HG03097 (cell line): ENCODE measurements around the gene SMIM38.
"Not testable (repeated sequence)": the region's sequence is repeated elsewhere in the genome, so short reads cannot be mapped to it uniquely, and the experiment has no call there.

Source experiments
- ATAC-seq: cut with Tn5 transposase; IDR thresholded peaks from one replicate; pipeline ENCODE4 v1.9.1; 2021; ENCODE audit not compliant: unreplicated experiment, low FRiP score

The SMIM38 gene

DNA sequence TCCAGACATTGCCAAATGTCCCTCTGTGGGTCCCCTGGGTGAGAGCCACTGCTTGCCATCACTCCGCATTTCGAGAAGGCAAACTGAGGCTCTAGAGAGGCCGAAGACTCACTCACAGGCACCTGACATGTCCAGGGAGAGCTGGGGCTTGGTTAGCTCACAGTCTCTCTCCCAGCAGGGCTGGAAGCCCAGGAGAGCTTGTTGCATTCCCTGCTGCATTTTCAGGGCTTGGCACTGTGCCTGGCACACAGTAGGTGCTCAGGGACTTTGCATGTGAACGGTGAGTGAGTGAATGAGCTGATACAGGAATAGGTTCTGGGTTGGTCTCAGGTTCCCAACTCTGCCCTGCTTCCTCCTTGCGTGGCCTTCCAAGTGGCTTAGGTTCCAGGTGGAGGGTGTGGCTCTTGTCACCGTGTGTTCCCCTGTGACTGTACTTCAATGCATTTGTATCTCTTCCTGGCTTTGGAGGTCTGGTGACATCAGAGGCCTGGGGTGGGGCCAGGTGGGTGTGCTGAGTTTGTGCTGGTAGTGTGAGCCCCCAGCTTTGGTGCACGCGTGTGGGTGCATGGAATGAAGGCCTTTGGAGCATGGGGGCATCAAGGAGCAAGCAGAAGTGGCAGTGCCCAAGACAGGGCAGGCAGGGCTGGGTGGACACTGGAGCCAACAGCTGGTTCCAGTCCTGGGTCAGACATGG is 18.4 kb upstream of the SMIM38 start:
- no peak for ATAC-seq

DNA sequence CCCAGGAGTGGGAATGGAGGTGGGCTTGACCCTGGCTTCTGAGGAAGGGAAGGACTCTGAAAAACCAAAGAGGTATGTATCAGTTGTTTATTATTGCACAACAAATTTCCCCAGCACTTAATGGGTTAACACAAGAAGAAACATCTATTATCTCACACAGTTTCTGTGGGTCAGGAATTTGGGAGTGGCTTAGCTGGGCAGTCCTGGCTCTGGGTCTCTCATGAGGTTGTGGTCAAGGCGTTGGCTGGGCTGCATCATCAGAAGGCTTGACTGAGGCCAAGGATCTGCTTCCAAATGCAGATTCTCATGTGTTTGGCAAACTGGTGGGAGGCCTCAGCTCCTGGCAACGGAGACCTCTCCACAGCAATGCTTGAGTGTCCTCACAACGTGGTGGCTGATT is 17.5 kb upstream of the SMIM38 start:
- no peak for ATAC-seq

DNA sequence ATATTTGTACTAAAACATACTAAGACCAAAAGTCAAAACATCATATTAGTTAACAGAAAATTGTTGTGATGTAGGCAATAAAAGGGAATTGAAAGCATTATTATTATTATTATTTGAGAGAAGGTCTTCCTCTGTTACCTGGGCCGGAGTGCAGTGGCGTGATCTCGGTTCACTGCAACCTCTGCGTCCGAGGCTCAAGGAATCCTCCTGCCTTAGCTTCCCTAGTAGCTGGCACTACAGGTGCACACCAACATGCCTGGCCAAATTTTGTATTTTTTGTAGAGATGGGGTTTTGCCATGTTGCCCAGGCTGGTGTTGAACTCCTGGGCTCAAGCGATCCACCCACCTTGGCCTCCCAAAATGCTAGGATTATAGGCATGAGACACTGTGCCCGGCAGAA is 15.6 kb upstream of the SMIM38 start:
- not testable (repeated sequence) for ATAC-seq

DNA sequence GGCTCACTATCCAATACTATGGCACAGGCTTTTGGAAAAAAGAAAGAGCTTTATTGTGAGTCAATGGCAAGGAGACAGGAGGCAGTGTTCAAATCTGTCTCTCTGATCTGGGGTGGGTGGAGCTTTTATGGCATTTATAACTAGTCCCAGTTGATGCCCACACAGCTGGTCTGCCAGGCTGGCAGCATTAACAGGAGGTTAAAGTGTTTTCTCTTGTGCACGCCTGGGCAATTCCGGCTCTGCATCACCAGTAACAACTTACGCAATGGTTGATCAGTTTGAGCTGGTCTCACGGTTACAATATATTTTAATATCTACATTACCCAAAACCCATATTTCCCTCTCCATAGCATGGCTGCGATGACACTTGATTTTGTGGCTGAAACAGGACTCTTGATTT is 15.1 kb upstream of the SMIM38 start:
- ATAC-seq, result no peak

DNA sequence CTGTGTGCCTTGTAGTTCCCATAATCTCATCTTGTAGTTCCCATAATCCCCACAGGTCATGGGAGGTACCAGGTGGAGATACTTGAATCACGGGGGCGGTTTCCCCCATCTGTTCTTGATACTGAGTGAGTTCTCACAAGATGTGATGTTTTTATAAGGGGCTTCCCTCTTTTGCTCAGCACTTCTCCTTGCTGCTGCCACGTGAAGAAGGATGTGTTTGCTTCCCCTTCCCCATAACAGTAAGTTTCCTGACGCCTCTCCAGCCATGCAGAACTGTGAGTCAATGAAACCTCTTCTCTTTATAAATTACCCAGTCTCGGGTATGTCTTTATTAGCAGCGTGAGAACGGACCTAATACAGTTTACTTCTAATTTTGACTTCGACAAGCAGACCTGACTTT is 14.0 kb upstream of the SMIM38 start:
- no peak for ATAC-seq

DNA sequence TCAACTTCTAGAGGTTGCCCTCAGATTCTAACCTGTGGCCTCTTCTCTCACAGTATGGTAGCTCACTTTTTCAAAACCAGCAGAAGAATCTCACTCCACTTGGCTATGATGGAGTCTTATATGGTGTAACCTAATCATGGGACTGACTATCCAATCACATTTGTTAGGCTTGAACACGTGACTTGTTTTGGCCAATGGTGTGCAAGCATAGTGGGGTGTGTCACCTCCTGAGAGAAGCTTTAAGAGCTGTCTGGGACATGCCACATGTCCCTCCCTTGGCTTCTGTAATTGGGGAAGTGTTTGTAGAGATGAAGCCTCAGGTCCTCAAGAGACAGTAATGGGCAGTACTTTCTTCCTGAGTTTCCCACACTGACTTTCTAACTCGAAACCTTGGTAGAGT is 12.8 kb upstream of the SMIM38 start:
- no peak for ATAC-seq

DNA sequence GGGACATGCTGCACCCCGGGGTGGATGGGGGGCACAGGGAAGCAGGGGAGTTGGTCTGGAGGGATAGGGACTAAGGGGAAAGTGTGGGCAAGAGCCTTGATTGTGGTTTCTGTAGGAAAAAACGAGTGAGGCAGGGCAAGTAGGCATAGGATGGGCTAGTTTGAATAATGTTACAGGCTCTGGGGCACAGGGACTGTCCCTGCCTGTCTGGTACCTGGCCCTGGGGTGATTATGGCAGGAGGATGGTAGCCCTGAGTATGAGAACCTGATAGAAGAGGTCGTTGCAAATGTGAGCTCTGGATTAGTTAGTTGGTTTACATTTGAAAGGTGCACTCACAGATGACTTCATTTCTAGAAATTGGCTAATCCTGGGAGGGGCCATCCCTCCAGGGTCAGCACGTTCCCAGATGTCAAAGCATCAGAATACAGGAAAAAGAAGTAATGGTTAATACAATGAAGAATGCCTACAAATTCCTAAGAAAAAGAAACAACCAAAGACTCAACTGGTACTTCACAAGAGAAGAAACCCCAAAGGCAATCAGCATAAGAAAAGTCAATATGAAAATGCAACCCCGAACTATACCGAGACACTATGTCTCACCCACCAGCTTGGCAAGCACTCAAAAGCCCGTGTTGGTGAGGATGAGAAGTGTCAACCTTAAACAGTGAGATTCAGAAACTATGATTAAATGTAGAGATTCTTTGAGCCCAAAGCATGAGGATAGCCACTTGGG is 11.3 kb upstream of the SMIM38 start:
- no peak for ATAC-seq

DNA sequence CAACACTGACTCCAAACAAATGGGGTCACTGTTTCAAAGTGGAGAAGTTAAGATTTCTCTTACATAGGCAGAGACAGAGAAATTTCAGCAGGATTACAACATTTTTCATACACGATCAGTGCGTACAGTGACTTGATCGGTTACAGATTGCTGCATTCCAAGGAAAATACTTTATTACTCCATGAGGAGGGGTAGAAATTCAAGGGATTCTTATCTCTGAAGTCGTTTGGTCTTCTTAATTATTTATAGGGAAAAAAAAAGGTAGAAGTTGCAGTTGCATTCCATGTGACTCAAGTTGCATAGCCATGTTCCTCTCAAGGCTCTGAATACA is 10.7 kb upstream of the SMIM38 start:
- ATAC-seq, result no peak

DNA sequence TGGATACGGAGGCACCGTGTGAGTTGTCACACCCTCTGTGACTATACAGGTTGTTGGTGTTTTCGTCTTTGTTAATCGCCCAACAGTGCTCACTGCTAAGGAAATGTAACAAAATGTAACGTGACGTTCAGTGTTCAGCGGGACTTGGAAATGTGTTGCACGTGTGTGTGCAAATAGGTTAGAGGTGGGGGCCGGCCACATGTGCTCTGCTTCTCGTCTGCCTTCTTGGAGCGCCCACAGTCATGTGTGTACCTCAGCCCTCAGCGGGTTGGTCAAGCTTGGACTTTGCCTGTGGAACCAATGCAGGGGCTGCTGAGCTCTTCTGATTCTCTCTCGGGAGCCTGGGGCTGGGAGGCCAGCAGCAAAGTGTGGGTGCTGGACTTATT is 7.4 kb upstream of the SMIM38 start:
- no peak for ATAC-seq

DNA sequence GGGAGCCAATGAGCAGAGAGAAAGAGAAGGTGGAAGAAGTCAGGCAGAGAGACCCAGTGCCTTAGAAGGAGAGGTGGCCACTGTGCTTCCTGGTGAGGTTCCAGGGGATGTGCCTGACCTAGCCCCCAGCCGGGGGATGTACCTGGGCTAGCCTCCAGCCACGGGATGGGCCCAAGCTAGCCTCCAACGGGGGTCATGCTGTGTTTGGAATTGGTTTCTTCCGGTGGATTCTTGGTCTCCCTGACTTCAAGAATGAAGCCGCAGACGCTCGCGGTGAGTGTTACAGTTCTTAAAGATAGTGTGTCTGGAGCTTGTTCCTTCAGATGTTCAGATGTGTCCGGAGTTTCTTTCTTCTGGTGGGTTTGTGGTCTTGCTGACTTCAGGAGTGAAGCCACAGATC is 6.9 kb upstream of the SMIM38 start:
- ATAC-seq, result no peak

DNA sequence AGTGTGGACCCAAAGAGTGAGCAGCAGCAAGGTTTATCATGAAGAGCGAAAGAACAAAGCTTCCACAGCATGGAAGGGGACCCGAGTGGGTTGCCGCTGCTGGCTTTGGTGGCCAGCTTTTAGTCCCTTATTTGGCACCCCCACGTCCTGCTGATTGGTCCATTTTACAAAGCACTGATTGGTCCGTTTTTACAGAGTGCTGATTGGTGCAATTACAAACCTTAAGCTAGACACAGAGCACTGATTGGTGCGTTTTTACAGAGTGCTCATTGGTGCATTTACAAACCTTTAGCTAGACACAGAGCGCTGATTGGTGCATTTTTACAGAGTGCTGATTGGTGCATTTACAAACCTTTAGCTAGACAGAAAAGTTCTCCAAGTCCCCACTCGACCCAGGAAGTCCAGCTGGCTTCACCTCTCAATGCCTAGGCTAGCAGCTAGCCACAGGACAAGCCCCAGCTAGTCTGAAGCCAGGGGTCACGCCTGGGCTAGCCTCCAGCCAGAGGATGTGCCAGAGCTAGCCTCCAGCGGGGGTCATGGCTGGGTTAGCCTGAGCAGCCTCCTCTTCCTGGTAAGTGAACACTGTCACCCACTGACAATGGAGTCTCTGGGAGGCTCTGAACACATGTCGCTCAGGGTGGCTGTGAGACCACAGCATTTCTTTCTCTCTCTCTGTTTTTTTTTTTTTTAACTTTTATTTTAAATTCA is 6.2 kb upstream of the SMIM38 start:
- not testable (repeated sequence) for ATAC-seq

DNA sequence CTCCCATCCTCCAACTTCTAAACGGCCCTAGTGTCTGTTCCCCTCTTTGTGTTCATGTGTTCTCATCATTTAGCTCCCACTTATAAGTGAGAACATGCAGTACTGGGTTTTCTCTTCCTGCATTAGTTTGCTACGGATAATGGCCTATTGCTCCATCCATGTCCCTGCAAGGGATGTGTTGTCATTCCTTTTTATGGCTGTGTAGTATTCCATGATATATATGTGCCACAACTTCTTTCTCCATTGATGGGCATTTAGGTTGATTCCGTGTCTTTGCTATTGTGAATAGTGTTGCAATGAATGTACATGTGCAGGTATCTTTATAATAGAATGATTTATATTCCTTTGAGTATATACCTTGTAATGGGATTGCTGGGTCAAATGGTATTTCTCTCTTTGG is 5.6 kb upstream of the SMIM38 start:
- no peak for ATAC-seq

DNA sequence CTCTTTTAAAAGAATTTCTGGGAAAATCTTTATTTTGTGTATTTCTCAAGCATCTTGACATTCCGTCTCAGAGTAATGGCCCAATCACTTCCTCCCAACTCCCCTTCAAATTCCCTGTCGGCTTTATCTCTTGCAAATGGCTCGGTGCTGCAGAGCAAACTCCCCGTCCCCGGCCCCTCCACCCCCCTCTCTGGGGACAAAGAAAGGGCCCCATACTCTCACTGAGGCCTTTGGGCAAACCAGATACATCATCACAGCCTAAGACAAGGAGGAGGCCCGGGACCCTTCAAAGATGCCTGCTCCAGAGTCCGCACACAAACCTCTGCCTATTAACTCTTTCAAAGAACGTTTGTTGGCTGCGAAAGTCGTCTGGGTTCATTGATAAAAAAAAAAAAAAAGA is 3.9 kb upstream of the SMIM38 start:
- no peak for ATAC-seq

DNA sequence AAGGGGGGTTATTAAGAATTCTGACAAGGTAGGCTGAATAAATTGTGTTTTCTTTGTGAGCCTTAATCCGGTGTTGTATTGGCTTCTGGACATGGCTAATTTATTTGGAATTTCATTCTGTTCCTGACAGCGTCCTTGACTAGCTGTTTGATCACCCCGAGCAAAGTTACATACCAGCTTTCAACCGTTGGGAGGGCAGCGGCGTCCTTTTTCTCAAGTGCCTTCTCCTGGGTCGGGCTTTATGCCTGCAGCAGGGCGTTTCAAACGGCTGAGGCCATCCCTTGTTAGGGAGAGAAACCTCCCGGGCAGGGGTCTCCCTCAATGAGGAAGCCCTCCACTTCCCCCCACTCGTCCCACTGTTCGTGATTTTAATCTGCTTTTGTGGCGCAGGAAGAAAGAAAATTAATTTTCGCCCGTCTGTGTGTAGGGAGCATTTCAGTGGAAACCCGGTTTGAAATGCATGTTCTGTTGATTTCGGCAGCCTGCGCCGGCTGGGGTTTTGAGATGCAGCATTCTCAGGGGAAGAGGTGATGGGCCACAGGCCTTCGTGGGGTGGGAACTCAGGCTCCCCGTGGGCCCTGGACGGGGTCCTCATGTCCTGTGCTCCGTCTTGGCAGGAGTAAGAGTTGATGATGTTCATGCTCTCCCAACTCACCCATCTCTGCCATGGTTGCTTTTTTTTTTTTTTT is 2.9 kb upstream of the SMIM38 start:
- no peak for ATAC-seq

DNA sequence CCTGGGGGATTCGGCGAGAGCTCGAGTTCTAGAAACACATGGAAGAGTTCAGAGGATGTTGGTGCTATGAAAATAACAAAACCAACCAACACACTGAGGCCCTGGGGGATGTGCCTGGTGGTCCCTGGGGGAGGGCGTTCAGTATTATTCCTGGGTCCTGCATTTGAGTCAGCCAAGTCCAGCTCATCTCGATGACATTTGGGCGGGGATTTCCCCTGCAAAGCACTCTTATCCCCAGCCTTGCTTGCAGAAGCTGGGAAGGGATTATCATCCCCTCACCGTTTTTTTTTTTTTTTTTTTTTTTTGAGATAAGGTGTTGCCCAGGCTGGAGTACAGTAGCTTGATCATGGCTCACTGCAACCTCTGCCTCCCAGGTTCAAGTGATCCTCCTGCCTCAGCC is 2.1 kb upstream of the SMIM38 start:
- no peak for ATAC-seq

DNA sequence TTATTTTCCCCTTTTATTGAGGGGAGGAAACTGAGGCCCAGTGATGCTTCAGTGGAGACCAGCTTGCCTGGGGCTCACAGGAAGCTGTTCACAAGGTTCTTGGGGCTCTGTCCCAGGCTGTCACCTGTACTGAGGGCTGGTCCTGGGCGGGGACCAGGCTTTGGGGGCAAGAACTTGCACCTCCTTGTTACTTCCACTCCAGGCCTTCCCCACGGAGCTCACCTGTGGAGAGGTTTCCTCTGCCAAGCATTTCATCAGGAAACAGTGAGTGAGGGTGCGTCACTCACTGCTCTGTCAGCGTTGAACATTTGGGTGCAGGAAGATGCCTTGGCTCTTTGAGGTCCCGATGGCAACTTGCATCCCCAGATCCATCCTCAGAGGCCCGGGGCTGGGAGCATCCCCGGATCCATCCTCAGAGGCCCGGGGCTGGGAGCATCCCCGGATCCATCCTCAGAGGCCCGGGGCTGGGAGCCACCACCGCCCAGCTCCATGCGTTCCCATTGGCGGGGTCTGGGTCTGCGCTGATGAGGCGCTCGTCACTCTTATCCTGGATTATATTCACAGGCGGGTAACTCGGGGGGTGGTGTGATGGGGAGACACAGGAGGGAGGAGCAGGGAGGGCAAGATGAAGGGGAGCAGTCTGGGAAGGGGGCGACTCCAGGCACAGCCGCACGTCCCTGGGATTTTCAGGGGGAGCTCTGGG is 1.4 kb upstream of the SMIM38 start:
- ATAC-seq, result no peak

DNA sequence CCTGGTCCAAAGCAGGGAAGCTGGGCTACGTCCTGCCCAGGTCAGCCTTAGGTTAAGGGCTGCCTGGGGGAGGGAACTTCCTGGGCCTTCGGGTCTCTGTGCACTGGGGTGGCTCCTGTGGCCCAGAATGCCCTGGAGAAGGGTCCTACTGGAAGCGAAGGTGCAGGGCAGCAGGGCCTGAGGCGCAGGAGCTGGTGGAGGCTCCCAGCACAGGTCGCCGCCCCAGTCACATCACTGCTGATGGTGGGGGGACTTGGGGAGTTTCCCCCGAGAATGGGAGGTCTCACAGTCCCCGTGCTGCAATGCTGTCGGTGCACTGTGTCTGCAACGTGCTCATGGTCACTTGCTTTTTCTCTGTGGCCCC is 815 bp upstream of the SMIM38 start:
- no peak for ATAC-seq

DNA sequence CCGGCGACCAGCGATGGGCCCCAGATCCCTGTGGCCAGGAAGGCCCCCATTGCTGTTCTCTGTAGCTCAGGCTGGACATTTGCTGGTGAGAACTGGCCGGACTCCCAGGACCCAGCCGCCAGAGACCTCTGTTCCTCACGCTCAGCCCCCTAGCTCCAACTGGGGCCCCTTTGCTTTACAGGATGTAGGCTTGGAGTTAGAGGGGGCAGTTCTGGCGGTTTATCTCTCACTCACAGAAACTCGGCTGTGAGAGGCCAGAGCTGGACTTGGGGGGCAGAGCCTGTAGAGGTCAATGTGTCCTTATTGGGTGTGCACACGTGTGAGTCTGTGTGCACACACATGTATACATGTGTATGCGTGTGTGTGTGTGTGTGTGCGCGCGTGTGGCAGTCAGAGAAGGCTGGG is 502 bp downstream of the SMIM38 start:
- ATAC-seq, result no peak

DNA sequence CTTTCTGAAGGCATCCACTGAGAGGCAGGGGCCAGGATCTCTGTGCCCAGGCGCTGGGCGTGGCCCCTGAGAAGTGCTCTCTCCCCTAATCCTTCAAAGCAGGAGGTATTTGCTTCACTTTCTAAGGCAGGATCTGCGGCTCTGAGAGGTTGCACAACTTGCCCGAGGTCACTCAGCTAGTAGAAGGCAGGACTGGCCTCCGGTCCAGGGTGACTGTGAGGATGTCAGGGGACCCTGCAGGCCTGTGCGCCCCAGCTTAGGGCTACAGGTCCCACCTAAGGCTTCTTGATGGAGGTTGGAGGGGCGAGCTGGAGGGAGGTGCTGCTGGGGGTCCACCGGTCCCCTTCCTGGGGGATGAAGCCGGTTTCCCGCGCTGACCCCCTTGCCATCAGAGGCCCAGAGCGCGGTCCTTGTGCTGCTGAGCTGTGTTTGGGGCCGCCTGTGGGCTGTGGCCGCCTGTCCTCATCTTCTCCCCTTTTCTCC is 979 bp downstream of the SMIM38 start:
- no peak for ATAC-seq

DNA sequence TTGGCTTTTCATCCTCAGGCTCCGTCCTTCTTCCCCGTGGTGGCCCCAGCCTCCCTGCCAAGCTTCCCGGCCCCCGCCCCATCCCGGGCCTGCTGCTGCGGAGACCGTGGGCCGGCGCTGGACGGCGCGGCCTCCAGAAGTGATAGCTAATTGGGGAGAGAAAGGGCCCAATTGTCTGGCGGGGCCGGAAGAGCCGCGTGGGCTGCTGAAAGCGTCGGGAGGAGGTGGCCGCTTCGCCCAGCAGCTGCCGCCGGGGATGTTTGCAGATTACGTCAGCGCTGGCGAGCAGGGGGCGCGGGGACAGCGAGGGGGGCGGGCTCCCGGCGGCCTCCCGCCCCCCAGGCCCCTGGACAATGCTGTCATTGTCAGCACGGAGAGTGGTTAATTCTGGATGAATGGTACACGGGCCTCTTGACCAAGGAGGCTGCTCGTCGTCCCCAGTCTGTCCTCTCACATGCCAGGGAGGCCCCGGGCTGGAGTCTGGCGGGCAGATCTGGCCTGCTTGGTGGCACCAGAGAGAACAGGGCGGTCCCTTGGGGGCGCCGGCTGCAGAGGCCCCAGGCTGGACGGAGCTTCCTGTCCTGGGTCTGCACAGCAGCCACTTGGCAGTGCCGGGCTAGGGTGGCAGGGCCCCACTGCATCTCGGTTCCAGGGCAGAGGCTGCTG is 1.6 kb downstream of the SMIM38 start:
- ATAC-seq, result no peak
